Cerebellar nuclear complex (tissue), 1 donor: ENCODE results near the gene DEFB132.
"Not testable (repeated sequence)": the region's sequence is repeated elsewhere in the genome, so short reads cannot be mapped to it uniquely, and the experiment has no call there.

Source experiments
- DNase-seq, 2 experiments: peaks; one replicate each; lab custom pipeline; 2025; lab: John Stamatoyannopoulos, UW

The DEFB132 gene

DNA sequence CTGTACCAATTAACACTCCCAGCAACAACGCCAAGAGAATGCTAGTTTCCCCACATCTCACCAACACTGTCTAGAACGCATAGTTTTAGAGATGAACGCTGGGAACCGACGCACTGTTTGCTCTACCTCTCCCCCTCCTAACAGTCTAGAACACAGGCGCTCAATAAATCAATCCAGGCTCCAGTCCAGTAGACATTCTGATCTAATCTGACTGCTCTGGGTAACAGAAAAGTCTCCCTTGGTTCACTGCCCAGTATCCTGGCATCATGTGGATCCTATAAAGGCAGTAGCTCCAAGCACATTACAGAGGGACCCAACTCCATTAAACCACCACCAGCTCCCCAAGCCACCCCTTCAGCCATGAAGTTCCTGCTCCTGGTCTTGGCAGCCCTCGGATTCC, at the start of gene DEFB132:
Gene DEFB132, plus strand, starts transcription at position 306 of the 400 bp plus-strand sequence. Its CDS starts 55 bp downstream, at position 361.
- DNase-seq: no peak

- no peak for DNase-seq
Observed at GRCh38 chr20:208942-209566, 48.5 kb upstream of the DEFB132 start.

DNA sequence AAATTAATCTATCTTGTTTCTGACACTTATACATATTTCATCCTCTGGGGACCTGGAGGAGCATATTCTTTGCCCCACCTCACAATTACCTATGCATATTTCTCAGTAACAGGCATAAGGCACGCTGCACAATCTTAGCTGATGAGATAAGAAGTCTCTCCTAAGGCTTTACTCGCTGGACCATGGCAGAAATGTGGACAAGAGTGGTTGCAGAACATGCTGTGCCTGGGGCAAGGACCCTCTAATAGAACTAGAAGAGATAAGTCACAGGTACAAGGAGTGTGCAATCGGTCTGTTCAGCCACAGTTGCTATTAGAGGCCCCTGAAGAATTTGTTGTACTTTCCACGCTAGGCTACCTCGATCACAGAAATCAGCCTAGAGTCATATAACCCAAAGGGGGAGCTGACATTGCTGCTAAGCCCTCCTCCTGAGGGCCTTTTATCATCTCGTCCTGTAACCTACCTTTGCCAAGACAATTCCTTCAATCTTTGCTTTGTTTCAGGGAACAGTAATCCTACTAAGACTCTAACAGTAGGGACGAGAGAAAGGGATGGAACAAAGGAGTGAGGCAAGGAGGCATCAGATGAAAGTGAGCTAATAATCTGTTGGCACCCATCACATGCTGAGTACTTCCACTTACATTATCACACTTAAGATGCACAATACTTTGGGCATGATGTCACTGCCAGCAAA, 46.6 kb upstream of the DEFB132 start:
- DNase-seq: no peak

DNA sequence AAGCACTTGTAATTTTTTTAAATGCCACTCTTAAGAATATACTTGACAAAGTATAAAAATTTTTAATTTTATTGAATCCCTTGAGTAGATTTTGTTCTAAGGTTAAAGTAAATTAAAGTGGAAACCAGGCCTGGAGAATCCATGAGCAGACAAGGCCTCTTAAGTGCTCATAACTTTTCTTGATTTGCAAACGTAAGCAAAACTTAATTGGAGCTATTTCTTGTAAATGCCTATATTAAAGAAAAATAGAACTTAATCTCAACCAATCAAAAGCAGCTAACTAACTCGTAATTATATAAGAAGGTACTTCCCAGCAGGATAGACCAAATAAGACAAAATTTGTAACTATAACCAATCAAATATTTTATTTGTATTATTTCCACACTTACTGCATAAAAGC, 43.1 kb upstream of the DEFB132 start:
- DNase-seq: no peak

- no peak for DNase-seq
Observed at GRCh38 chr20:215796-216195, 41.7 kb upstream of the DEFB132 start.

DNA sequence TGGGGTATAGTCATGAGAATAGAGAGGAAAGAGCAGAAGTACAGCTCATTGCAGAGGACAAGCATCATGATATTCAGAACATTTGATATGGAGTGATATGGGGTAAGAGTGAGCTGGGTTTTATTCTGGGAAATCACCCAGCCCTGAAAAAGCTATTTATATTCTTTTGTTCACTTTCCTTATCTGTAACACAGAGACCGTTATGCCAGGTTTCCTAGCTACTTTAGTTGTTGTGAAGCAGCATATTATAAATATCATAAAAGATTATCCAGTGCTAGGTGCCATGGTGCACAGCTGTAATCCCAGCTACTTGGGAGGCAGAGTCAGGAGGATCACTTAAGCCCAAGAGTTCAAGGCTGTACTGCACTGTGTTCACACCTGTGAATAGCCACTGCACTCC, 40.3 kb upstream of the DEFB132 start:
- DNase-seq: no peak

GRCh38 chr20:219290-220115, 38.0 kb upstream of the DEFB132 start:
- no peak for DNase-seq

GRCh38 chr20:221258-221830, 36.2 kb upstream of the DEFB132 start:
- DNase-seq: no peak

DNA sequence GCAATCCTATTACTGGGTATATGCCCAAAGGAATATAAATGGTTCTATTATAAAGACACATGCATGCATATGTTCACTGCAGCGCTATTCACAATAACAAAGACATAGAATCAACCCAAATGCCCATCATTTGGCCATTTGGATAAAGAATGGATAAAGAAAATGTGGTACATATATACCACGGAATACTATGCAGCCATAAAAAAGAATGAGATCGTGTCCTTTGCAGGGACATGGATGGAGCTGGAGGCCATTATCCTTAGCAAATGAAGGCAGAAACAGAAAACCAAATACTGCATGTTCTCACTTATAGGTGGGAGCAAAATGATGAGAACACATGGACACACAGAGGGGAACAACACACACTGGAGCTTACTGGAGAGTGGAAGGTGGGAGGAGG, 31.6 kb upstream of the DEFB132 start:
- not testable (repeated sequence) for DNase-seq

DNA sequence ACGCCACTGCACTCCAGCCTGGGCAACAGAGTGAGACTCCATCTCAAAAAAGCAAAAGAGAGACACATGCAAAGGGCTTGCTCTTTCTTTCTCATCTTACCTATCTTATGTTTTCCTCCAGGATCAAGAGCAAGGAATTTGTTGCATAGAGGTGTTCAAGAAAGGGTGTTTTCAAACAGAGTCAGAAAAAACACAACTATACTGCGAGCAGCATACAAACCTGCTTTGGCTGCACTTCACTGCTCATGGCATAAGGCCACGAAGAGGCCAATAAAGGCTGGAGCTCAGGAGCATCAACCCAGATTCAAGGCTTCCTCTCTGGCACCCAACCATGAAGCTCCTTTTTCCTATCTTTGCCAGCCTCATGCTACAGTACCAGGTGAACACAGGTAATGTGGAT, 30.6 kb upstream of the DEFB132 start, which contains the start of gene DEFB129:
Gene DEFB129, plus strand, starts transcription at position 301 of the 400 bp plus-strand sequence. Its CDS starts 31 bp downstream, at position 332.
- DNase-seq: no peak

DNA sequence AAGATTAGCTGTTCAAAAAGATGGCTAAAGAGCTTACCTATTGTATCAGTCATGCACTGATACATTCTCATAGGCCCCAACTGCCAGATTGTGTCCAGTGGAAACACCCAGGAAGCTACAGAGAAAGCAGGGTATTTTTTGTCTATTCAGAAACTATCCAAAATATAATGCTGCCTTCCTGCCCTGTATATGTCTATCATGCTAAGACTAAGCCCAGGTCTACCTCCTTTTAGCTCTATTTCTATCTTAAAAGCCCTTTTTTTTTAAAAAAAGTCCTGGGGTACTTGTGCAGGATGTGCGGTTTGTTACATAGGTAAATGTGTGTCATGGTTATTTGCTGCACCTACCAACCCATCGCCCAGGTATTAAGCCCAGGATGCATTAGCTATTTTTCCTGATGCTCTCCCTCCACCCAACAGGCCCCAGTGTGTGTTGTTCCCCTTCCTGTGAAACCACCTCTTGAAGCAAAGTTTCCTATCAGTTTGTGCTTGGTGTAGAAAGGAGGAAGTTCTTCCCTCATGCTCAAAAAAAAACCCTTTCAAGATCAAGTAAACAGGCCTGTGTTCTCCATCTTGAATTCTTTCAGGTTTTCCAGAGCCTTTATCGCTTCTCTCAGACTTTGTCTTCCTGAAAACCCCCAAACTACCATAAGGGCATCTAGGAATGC, 30.0 kb upstream of the DEFB132 start:
- DNase-seq: no peak

GRCh38 chr20:235891-236290, 21.6 kb upstream of the DEFB132 start:
- no peak for DNase-seq

- no peak for DNase-seq
Observed at GRCh38 chr20:237489-237888, 20.0 kb upstream of the DEFB132 start.

DNA sequence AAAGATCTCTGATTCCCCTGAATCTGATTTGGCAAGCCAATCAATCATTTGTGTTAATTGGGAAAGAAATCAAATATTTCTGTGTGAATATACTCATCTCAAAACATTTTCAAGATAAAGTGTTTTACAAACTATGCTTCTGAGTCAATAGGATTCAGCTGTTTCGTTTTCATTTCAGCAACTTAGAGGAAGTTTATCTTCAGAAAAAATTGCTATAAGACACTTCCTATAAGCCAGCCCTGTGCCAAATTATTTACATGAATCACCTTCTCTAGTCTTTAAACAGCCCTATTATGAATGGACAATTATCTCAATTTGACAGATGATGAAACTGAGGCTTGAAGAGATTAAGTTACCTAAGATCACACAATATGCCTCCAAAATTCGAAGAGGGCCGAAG, 19.6 kb upstream of the DEFB132 start:
- DNase-seq: no peak

DNA sequence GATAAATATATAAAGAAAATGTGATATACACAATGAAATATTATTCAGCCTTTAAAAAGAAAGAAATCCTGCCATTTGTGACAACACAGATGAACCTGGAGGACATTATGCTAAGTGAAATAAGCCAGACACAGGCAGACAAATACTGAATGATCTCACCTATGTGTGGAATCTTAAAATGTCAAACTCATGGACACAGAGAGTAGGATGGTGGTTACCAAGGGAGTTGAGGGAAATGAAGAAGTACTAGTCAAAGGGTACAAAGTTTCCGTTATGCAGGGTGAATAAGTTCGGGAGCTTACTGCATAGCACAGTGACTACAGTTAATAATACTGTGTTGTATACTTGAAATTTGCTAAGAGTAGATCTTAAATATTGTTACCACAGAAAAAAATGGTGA, 14.6 kb upstream of the DEFB132 start:
- DNase-seq: no peak

DNA sequence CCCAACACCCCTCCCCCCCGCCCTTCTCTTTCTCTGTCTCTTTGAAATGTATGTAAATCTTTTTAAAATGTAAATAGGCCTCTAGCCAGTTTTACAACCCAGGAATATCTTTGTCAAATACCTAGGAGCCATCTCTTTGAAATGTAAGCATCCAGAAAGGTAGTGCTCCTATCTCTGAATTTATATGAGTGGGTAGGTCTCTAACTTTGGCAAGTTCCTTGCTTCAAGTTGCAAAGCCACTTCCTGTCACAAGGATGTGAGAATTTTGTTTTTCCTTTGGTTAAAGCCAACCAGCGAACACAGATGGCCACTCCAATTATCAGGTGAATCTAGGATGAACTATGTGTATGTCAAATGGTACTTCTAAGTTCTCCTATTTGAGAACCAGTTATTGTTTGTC, 6.2 kb upstream of the DEFB132 start:
- no peak for DNase-seq

- no peak for DNase-seq
Observed at GRCh38 chr20:252801-253200, 4.7 kb upstream of the DEFB132 start.

DNA sequence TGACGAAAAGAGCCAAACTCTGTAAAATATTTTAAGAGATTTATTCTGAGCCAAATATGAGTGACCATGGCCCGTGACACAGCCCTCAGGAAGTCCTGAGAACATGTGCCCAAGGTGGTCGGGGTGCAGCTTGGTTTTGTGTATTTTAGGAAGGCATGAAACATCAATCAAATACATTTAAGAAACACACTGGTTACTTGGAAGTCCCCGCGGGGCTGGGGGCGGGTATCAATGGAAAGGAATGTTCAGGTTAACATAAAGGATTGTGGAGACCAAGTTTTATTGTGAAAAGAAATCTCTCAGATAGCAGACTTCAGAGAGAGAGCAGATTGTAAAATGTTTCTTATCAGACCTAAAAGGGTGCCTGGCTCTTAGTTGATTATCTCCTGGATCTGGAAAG, 4.1 kb upstream of the DEFB132 start:
- not testable (repeated sequence) for DNase-seq

GRCh38 chr20:258269-258858, 840 bp downstream of the DEFB132 start:
- no peak for DNase-seq

GRCh38 chr20:258963-259362, 1.4 kb downstream of the DEFB132 start:
- DNase-seq: no peak

DNA sequence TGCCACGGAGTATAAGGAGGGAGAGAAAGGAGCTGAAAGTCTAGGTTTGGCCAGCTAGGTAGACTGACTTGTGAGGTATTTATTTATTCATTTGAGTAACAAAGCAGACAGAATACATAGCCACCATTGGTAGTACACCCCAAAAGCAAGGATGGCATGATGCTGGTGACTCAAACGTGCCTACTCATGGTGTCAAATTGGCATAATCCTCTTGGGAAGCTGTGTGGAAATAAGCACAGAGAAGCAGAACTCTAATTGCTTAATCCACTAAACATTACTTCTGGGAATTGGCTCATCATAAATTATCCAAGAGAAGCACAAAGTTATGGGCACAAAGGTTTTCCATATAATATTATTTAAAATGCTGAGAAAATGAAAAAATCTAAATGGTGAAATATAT, 2.5 kb downstream of the DEFB132 start:
- DNase-seq: no peak

DNA sequence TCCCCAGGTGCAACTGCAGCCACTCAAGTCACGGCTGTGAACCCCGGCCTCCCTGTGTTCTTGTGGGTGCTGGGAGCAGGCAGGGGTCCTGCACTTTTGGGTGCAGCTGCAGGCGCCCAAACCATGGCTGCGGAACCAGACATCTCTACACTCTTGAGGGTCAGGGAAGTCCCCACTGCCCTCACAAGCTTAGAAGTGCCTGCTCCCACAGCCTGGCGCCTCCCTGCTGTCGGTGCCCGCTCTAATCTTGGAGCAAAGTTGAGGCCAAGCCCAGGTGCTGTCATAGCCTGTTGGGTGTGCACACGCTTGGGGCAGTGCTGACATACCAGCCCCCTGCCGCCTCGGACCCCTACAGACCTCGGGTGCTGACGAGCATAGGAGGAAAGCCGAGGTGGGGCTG, 6.2 kb downstream of the DEFB132 start:
- DNase-seq: no peak
